ENCODE measurements around the gene P4HA2.
A peak's percentile ranks its signal among the peaks of the same experiment; 100 is the strongest.

The P4HA2 gene

DNA sequence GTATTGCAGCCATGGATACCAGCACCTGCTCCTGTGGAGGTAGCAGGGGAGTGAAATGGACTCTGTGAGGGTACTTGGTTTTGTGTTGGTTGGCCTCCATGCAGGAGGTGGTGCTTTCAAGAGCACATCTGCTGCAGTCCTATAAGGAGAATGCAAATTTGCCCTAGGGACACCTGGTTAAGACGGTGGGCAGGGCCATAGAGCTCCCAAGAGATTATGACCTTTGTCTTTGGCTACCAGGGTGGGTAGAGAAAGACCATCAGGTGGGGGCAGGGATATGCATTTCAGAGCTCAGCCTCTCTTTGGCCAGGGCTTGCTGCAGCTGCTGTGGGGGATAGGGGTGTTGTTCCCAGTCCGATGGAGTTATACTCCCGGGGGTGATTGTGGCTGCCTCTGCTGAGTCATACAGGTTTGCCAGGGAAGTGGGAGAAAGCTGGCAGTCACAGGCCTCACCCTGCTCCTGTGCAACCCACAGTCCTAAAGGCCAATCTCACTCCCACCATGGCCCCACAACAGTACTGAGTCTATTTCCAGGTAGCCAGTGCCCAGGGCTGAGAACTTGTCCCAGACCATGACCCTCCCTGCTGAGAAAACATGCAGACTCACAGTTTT is 15.8 kb upstream of the P4HA2 start:
- peaks cover 2% of the 10 kb centered on the region for H3K36me3 Mint-ChIP-seq (ENCODE audit: low read depth)
- no peak overlapping the region for H3K27ac Mint-ChIP-seq
- H3K27me3 Mint-ChIP-seq (ENCODE audit: low read depth): peaks cover 25% of the 10 kb centered on the region
- no peak for DNase-seq (ENCODE audit: low spot score)
- H3K4me3 Mint-ChIP-seq: no peak overlapping the region
- no peaks in the 10 kb centered on the region for H3K4me1 Mint-ChIP-seq (ENCODE audit: low read depth)
- peaks cover 25% of the 10 kb centered on the region for H3K9me3 Mint-ChIP-seq

DNA sequence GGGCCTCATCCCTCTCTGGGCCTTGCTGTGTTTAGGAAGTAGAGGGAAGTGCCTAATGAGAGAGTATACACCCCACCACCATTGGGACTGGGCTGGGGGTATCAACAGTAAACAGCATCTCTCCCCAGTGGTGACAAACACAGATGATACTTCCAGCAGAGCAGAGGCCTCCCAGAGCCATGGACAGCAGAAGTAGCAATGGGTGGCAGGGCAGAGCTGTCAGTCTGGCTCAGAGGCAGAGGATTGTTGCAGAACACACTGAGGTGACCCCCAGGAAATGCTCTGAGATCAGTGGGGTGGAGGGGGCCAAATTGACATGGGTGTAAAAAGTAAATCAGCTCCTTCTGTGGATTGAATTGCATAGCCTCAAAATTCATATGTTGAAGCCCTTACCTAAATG is 12.1 kb upstream of the P4HA2 start:
- Mint-ChIP-seq H3K36me3 (ENCODE audit: low read depth) (peaks cover 2% of the 10 kb centered on the region), H3K27ac (no peak overlapping the region), H3K9me3 (peaks cover 7% of the 10 kb centered on the region), H3K27me3 (ENCODE audit: low read depth) (peaks cover 11% of the 10 kb centered on the region), H3K4me3 (no peak overlapping the region), H3K4me1 (ENCODE audit: low read depth) (peaks cover 3% of the 10 kb centered on the region)
- no peak for DNase-seq (ENCODE audit: low spot score)

DNA sequence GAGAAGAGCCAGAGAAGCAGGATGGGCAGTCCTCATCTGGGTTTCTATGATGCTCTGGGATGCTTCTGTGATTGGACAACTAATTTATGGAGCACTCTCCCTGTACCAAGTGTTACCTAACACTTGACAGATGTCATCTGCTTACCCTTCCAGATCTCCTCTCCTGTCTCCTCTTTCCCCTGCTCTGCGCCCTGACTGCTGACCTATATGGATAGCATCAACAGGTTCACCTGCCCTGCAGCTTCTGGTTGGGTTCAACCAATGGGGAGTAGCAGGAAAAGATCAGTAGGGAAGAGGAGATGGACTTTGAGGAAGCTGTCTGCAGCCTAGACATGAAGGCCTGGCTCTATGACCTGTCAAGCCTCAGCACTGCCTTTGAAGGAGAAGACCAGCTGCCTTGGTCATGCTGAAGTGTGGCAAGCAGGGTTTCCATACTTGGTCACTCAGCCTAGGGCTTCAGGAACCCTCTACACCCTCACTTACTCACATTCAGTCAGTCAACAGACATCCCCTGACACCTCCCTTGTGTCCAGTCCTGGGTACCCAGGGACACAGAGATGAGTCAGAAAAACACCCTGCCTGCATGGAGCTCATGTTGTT is 11.3 kb upstream of the P4HA2 start:
- Mint-ChIP-seq H3K36me3 (ENCODE audit: low read depth) (no peaks in the 10 kb centered on the region), H3K27ac (no peak overlapping the region), H3K9me3 (peaks cover under 1% of the 10 kb centered on the region), H3K27me3 (ENCODE audit: low read depth) (peaks cover 8% of the 10 kb centered on the region), H3K4me1 (ENCODE audit: low read depth) (peaks cover 3% of the 10 kb centered on the region), H3K4me3 (no peak overlapping the region)
- DNase-seq (ENCODE audit: low spot score): no peak

DNA sequence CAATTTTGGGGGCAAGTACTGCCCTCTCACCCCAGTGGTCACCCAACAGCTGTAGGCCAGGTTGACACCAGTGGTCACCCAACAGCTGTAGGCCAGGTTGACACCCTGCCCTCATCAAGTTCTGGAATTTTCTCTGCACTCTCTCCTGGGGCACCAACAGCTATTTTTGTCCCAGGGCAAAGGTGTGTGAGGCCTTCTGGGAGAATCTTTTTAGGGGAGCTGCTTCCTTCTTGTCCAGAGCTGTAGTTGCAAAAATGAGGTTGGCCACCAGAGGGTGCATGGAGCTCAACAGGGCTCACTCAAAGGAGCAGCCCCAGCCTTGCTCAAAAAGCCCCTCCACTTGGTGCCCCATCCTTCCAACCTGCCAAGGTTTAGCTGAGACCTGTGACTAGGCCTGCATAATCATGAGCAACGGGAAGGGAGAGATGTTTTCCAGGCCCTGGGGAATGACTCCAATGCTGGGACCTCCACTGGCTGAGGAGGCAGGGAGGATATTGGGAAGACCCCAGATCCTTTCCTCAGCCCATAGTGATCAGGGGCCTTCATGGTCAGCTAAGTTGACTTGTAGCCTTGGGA is 10.6 kb upstream of the P4HA2 start:
- H3K36me3 Mint-ChIP-seq (ENCODE audit: low read depth): no peaks in the 10 kb centered on the region
- H3K4me1 Mint-ChIP-seq (ENCODE audit: low read depth): peaks cover 3% of the 10 kb centered on the region
- H3K27ac Mint-ChIP-seq: no peak overlapping the region
- H3K9me3 Mint-ChIP-seq: no peaks in the 10 kb centered on the region
- H3K27me3 Mint-ChIP-seq (ENCODE audit: low read depth): peaks cover 8% of the 10 kb centered on the region
- H3K4me3 Mint-ChIP-seq: no peak overlapping the region
- DNase-seq (ENCODE audit: low spot score): peak; percentile 68

DNA sequence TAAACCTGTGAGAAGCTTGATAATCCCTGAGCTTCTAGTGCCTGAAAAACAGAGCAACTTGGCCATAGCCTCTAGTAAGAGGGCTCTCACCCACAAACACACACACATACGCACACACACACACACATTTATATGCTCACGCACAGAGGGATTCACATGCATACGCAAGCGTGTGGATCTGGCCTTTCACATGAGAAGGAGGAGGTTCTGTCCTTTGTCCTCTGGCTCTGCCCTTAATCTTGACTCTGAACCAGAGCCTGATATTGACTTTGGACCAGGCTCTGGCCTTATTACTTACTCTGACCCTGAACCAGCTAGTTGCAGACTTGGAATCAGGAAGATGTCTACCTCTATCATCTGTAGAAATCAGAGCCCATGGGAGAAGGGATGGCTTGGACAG is 10.0 kb upstream of the P4HA2 start:
- DNase-seq (ENCODE audit: low spot score): no peak
- no peak overlapping the region for H3K4me3 Mint-ChIP-seq
- no peak overlapping the region for H3K27ac Mint-ChIP-seq
- H3K27me3 Mint-ChIP-seq (ENCODE audit: low read depth): peaks cover 4% of the 10 kb centered on the region
- H3K36me3 Mint-ChIP-seq (ENCODE audit: low read depth): no peaks in the 10 kb centered on the region
- peaks cover 3% of the 10 kb centered on the region for H3K4me1 Mint-ChIP-seq (ENCODE audit: low read depth)
- no peaks in the 10 kb centered on the region for H3K9me3 Mint-ChIP-seq

DNA sequence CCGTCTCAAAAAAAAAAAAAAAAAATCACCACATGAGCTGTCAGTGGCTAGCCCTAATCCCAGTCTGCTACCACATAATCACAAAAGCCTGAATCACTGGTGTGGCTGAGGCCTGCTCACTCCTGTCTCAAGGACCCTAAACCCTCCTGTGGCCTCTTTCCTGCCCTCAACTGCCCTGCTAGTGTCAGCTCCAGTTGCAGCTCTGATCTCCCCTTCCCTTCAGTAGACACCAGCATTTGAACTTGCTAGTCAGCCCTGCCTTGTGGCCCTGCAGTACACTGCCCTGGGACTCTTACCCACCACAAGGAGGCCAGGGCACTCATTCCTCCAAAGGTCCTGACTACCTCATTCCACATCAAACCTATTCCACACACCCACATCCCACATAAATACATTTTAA is 9.5 kb upstream of the P4HA2 start:
- no peak overlapping the region for H3K4me3 Mint-ChIP-seq
- peaks cover 3% of the 10 kb centered on the region for H3K4me1 Mint-ChIP-seq (ENCODE audit: low read depth)
- H3K36me3 Mint-ChIP-seq (ENCODE audit: low read depth): no peaks in the 10 kb centered on the region
- H3K27me3 Mint-ChIP-seq (ENCODE audit: low read depth): peaks cover 2% of the 10 kb centered on the region
- no peak for DNase-seq (ENCODE audit: low spot score)
- H3K27ac Mint-ChIP-seq: no peak overlapping the region
- H3K9me3 Mint-ChIP-seq: no peaks in the 10 kb centered on the region

DNA sequence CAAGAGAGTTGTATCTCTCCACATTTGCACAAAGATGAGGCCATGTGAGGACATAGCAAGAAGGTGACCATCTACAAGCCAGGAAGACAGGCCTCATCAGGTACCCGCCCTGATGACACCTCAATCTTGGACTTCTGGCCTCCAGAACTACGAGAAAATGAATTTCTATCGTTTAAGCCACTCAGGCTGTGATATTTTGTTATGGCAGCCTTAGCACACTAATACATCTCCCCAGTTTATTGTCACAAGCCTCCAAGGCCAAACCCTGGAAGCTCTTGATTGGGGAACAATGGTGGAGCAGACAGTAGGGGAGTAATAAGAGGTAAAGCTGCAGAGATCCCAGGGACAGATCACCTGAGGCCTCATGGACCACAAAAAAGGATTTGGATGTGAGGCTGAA is 7.7 kb upstream of the P4HA2 start:
- Mint-ChIP-seq H3K27ac (no peak overlapping the region), H3K27me3 (ENCODE audit: low read depth) (no peaks in the 10 kb centered on the region), H3K4me3 (no peak overlapping the region), H3K9me3 (no peaks in the 10 kb centered on the region), H3K36me3 (ENCODE audit: low read depth) (no peaks in the 10 kb centered on the region), H3K4me1 (ENCODE audit: low read depth) (peaks cover 12% of the 10 kb centered on the region)
- no peak for DNase-seq (ENCODE audit: low spot score)

DNA sequence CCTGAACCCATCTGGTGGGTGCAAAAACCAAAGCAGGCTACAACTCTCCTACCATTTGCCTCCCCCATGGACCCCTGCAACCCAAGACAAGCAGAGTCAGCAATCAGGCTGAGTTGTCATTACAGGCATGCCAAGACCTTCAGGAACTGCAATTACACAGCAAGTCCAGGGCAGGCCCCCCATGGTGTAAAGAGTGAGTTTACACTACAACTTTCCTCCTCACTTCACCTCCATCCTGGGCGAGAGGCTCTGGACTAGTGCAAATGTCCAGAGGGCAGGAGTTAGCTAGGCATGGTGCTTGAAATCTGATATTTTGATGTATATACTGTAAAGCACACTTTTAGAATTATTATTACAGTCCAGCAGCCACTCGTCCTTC is 7.0 kb upstream of the P4HA2 start:
- H3K4me1 Mint-ChIP-seq (ENCODE audit: low read depth): peaks cover 17% of the 10 kb centered on the region
- no peaks in the 10 kb centered on the region for H3K9me3 Mint-ChIP-seq
- no peak overlapping the region for H3K27ac Mint-ChIP-seq
- no peak overlapping the region for H3K4me3 Mint-ChIP-seq
- H3K27me3 Mint-ChIP-seq (ENCODE audit: low read depth): peaks cover 3% of the 10 kb centered on the region
- no peak for DNase-seq (ENCODE audit: low spot score)
- H3K36me3 Mint-ChIP-seq (ENCODE audit: low read depth): no peaks in the 10 kb centered on the region

DNA sequence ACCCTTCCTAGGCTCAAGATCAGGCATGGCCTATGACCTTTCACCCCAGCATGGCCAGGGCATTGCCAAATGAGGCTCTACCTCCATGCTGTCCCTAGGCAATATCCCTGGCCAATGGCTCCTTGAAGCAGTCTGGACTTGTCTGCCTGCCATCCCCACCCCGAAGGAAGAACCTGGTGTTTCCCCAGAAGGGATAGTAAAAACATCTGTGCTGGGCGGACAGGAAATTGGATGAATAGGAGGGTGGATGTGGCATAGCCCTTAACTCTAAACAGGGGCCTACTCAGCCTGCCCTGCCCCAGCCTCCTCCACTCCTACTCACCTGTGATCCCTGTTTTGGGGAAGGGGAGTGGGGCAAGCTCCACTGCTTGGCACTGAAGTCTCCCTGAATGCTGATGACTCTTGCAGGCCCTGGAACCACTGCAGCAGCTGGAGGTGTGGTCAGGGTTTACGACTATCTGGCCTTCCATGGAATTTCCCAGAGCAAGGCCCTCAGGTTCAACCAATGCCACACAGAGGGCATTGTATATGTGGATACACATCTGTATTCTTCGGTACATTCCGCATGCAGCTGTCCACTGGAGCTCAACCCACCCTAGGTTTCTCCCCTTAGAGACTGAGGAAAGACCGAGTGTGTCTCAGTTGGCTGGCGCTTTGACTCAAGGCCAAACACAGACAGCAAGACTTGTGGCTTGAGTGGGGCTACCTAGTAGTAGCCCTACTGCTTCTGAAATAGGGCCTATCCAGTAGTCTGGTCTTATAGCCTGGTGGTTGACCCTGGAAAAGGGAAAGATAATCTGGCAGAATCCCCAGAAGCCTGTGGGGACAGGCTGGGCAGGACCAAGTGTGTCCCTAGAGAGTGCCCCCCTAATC is 6.4 kb upstream of the P4HA2 start:
- peaks cover 9% of the 10 kb centered on the region for H3K27me3 Mint-ChIP-seq (ENCODE audit: low read depth)
- H3K9me3 Mint-ChIP-seq: no peaks in the 10 kb centered on the region
- no peak for DNase-seq (ENCODE audit: low spot score)
- peaks cover 21% of the 10 kb centered on the region for H3K4me1 Mint-ChIP-seq (ENCODE audit: low read depth)
- H3K36me3 Mint-ChIP-seq (ENCODE audit: low read depth): no peaks in the 10 kb centered on the region
- H3K4me3 Mint-ChIP-seq: no peak overlapping the region
- no peak overlapping the region for H3K27ac Mint-ChIP-seq

DNA sequence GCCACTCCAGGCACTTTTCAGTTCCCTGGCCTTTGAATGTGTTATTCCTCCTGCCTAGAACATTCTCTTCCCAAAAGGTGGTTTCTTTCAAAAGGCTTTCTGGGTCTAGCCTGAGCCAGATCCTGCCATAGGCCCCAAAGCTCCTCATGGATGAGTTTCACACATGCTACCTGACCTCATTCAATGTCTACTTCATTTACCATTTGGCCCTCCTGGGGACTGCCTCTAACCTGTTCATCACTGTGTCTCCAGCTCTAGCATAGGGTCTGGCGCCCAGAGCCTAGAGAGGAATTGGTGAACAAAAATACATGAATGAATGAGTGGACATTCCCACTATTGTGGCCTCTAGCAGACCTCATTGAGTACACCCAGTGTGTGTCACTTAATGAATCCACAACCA is 5.4 kb upstream of the P4HA2 start:
- no peaks in the 10 kb centered on the region for H3K36me3 Mint-ChIP-seq (ENCODE audit: low read depth)
- DNase-seq (ENCODE audit: low spot score): no peak
- H3K4me1 Mint-ChIP-seq (ENCODE audit: low read depth): peaks cover 22% of the 10 kb centered on the region
- H3K27me3 Mint-ChIP-seq (ENCODE audit: low read depth): peaks cover 11% of the 10 kb centered on the region
- H3K4me3 Mint-ChIP-seq: no peak overlapping the region
- H3K9me3 Mint-ChIP-seq: no peaks in the 10 kb centered on the region
- no peak overlapping the region for H3K27ac Mint-ChIP-seq

DNA sequence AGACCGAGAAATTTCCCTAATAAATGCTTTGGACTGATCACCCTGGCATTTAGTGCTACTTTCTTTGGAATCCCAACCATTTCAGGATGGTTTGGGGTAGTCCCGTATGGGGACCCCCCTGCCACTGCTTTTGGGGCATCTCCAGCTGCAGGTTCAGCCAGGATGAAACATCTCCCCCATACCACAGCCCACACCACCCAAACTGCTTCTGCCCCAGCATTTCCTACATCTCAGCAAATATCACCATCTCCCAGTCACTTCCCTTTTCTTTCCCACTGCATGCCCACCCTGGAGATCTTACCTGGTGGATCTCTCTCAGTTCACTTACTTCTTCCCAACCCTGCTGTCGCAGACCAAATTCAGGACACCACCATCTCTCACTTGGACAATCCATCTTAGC is 4.8 kb upstream of the P4HA2 start:
- H3K36me3 Mint-ChIP-seq (ENCODE audit: low read depth): no peaks in the 10 kb centered on the region
- H3K9me3 Mint-ChIP-seq: no peaks in the 10 kb centered on the region
- H3K4me3 Mint-ChIP-seq: no peak overlapping the region
- no peak overlapping the region for H3K27ac Mint-ChIP-seq
- H3K4me1 Mint-ChIP-seq (ENCODE audit: low read depth): peaks cover 19% of the 10 kb centered on the region
- DNase-seq (ENCODE audit: low spot score): no peak
- peaks cover 11% of the 10 kb centered on the region for H3K27me3 Mint-ChIP-seq (ENCODE audit: low read depth)

DNA sequence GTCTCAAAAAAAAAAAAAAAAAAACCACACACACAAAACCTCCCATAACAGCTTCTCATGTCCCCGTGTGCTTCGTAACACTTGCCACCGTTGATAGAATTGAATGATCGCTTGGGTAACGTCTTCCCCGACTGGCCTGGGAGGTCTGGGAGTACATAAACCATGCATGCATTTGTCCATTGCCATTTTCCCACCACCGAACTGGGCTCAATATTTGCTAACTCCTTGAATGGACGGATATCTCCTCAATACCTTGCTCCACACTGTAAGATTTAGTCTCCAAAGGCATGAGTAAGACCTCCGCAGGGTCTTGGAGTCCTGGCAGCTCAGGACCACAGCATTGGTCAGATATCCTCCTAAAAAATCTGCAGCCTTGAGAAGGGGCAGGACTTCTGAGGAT is 3.2 kb upstream of the P4HA2 start:
- peaks cover 27% of the 10 kb centered on the region for H3K4me1 Mint-ChIP-seq (ENCODE audit: low read depth)
- H3K4me3 Mint-ChIP-seq: peak overlapping the region; percentile 34
- no peaks in the 10 kb centered on the region for H3K9me3 Mint-ChIP-seq
- no peaks in the 10 kb centered on the region for H3K36me3 Mint-ChIP-seq (ENCODE audit: low read depth)
- peaks cover 11% of the 10 kb centered on the region for H3K27me3 Mint-ChIP-seq (ENCODE audit: low read depth)
- H3K27ac Mint-ChIP-seq: no peak overlapping the region
- DNase-seq (ENCODE audit: low spot score): no peak

DNA sequence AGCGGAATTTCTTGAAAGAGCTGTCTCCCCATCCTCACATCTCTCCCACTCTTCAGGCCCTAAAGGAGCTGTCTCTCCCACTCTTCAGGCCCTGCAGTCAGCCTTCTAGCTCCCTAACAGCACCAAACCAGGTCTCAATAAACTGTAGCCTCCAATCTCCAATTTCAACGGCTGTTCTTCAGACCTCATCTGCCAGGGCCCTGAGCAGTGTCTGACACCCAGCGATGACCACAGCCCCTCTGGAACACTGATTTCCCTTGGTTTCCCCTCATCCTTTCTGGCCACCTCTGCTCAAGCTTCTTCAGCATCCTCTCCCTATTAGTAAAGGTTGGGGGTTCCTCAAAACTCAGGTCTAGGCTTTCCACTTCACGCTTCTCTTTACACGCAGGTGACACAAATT is 1.6 kb upstream of the P4HA2 start:
- DNase-seq (ENCODE audit: low spot score): no peak
- Mint-ChIP-seq H3K9me3 (no peaks in the 10 kb centered on the region), H3K27me3 (ENCODE audit: low read depth) (peaks cover 11% of the 10 kb centered on the region), H3K4me1 (ENCODE audit: low read depth) (peaks cover 37% of the 10 kb centered on the region), H3K4me3 (peak overlapping the region; percentile 67), H3K27ac (peak overlapping the region; percentile 55), H3K36me3 (ENCODE audit: low read depth) (no peaks in the 10 kb centered on the region)
